Cardiac septum (tissue), 1 donor: ENCODE measurements around the gene COL18A1. TPM values are rescaled to one million over a fixed set of nuclear protein-coding genes. Genes with fewer than 3 reads are reported as not detected.
"Not testable (repeated sequence)": the region's sequence is repeated elsewhere in the genome, so short reads cannot be mapped to it uniquely, and the experiment has no call there.

ENCODE experiments used
- DNase-seq: peaks from one replicate; pipeline ENCODE4 v3.0.0-alpha.2; 2020; ENCODE audit warnings: low spot score
- intact Hi-C: fragments of 100-400 bp; cut with DNase I; formaldehyde crosslinking; loops from one replicate; pipeline ENCODE4 v1.14.0; 2022
- long read RNA-seq: library from polyadenylated mRNA; unstranded; transcript quantifications from one replicate; pipeline ENCODE4 v2.0.0, GENCODE V29; 2021
- total RNA-seq: library from RNA; stranded (reverse); fragmentation: NEBNext Ultra II Directional; extraction: Animal tissue kit (Norgen Biotek cat#: 25700); gene quantifications from one replicate; pipeline ENCODE4 v1.2.1, GENCODE V29; 2021
- donor health status: DM: no; HTN: no; CAD: no.

COL18A1 gene
- 77.0 TPM for total RNA-seq
- long read RNA-seq, full-length matches to known transcripts: 37 of 253 reads
- long read RNA-seq, partial matches to known transcripts: 167 of 253 reads
- long read RNA-seq, other reads (novel, unspliced or antisense): 49 of 253 reads

GRCh38 chr21:45404730-45405270 lies at the start of gene COL18A1:
Gene COL18A1, plus strand, starts transcription at chr21:45405165. Its CDS starts 66 bp downstream, at chr21:45405231.
- intact Hi-C loops: no loop called here
- DNase-seq: no peak

GRCh38 chr21:45355573-45355972 lies 49.4 kb upstream of the COL18A1 start:
- no peak for DNase-seq
- intact Hi-C loops: no loop called here

GRCh38 chr21:45356251-45356650 lies 48.7 kb upstream of the COL18A1 start:
- no peak for DNase-seq
- intact Hi-C loops: loop anchor here (2.0 kb wide), 2 partner anchors 37 to 55 kb away; no protein-coding TSS in a partner anchor

GRCh38 chr21:45356653-45357435 lies 48.1 kb upstream of the COL18A1 start:
- intact Hi-C loops: loop anchor here (2.0 kb wide), 2 partner anchors 38 to 56 kb away; no protein-coding TSS in a partner anchor
- DNase-seq: no peak

GRCh38 chr21:45357436-45358260 lies 47.3 kb upstream of the COL18A1 start:
- intact Hi-C loops: loop anchor here (2.0 kb wide), 2 partner anchors 39 to 57 kb away; no protein-coding TSS in a partner anchor

GRCh38 chr21:45358261-45358670 lies 46.7 kb upstream of the COL18A1 start:
- intact Hi-C loops: no loop called here
- no peak for DNase-seq

More at GRCh38 chr21:45357436-45358260, 47.3 kb upstream of the COL18A1 start:
- no peak for DNase-seq

GRCh38 chr21:45358711-45359310 lies 46.2 kb upstream of the COL18A1 start:
- intact Hi-C loops: no loop called here
- no peak for DNase-seq

GRCh38 chr21:45359451-45360217 lies 45.3 kb upstream of the COL18A1 start:
- intact Hi-C loops: no loop called here
- DNase-seq: no peak

GRCh38 chr21:45361033-45361997 lies 43.6 kb upstream of the COL18A1 start:
- intact Hi-C loops: no loop called here

GRCh38 chr21:45362077-45362747 lies 42.8 kb upstream of the COL18A1 start:
- DNase-seq: no peak
- intact Hi-C loops: no loop called here

More at GRCh38 chr21:45361033-45361997, 43.6 kb upstream of the COL18A1 start:
- DNase-seq: no peak

GRCh38 chr21:45362748-45363145 lies 42.2 kb upstream of the COL18A1 start:
- intact Hi-C loops: no loop called here
- no peak for DNase-seq

- DNase-seq, intact Hi-C loops: not testable (repeated sequence)
These were observed 41.7 kb upstream of the COL18A1 start for GRCh38 chr21:45363272-45363671.

- DNase-seq: peak; percentile 92
- intact Hi-C loops: loop anchor here (1.0 to 2.0 kb wide), 3 partner anchors 45 to 70 kb away; no protein-coding TSS in a partner anchor
These were observed 41.0 kb upstream of the COL18A1 start for GRCh38 chr21:45363921-45364467.

GRCh38 chr21:45364468-45365185 lies 40.3 kb upstream of the COL18A1 start:
- intact Hi-C loops: loop anchor here (1.0 to 2.0 kb wide), 3 partner anchors 46 to 70 kb away; no protein-coding TSS in a partner anchor
- no peak for DNase-seq

- DNase-seq: no peak
- intact Hi-C loops: loop anchor here (2.0 kb wide), 2 partner anchors 46 to 62 kb away; no protein-coding TSS in a partner anchor
These were observed 39.8 kb upstream of the COL18A1 start for GRCh38 chr21:45365186-45365607.
